ENCODE measurements around the gene OR2A42.
"Not testable (repeated sequence)": the region's sequence is repeated elsewhere in the genome, so short reads cannot be mapped to it uniquely, and the experiment has no call there.

OR2A42 gene

GRCh38 chr7:144246967-144247366 is 7.6 kb upstream of the OR2A42 start:
- not testable (repeated sequence) for H3K36me3 ChIP-seq (ENCODE audit: insufficient read depth, low read length); H3K9ac ChIP-seq (ENCODE audit: low read depth, low read length); H3K4me1 ChIP-seq (ENCODE audit: insufficient read depth, low read length); H3K9me3 ChIP-seq (ENCODE audit: control insufficient read depth, insufficient read depth, low read length)

GRCh38 chr7:144245372-144245771 is 6.0 kb upstream of the OR2A42 start:
- H3K4me1 ChIP-seq (ENCODE audit: insufficient read depth, low read length); H3K9me3 ChIP-seq (ENCODE audit: control insufficient read depth, insufficient read depth, low read length); H3K36me3 ChIP-seq (ENCODE audit: insufficient read depth, low read length); H3K9ac ChIP-seq (ENCODE audit: low read depth, low read length): not testable (repeated sequence)

GRCh38 chr7:144238530-144239082 is 799 bp downstream of the OR2A42 start:
- not testable (repeated sequence) for H3K9me3 ChIP-seq (ENCODE audit: control insufficient read depth, insufficient read depth, low read length); H3K36me3 ChIP-seq (ENCODE audit: insufficient read depth, low read length); H3K4me1 ChIP-seq (ENCODE audit: insufficient read depth, low read length); H3K9ac ChIP-seq (ENCODE audit: low read depth, low read length)

GRCh38 chr7:144233039-144233438 is 6.4 kb downstream of the OR2A42 start:
- H3K9me3 ChIP-seq (ENCODE audit: control insufficient read depth, insufficient read depth, low read length); H3K9ac ChIP-seq (ENCODE audit: low read depth, low read length); H3K4me1 ChIP-seq (ENCODE audit: insufficient read depth, low read length); H3K36me3 ChIP-seq (ENCODE audit: insufficient read depth, low read length): not testable (repeated sequence)

- not testable (repeated sequence) for H3K36me3 ChIP-seq (ENCODE audit: insufficient read depth, low read length); H3K9ac ChIP-seq (ENCODE audit: low read depth, low read length); H3K9me3 ChIP-seq (ENCODE audit: control insufficient read depth, insufficient read depth, low read length); H3K4me1 ChIP-seq (ENCODE audit: insufficient read depth, low read length)
These were observed 8.4 kb downstream of the OR2A42 start for GRCh38 chr7:144231027-144231426.

- H3K9me3 ChIP-seq (ENCODE audit: control insufficient read depth, insufficient read depth, low read length); H3K9ac ChIP-seq (ENCODE audit: low read depth, low read length); H3K4me1 ChIP-seq (ENCODE audit: insufficient read depth, low read length); H3K36me3 ChIP-seq (ENCODE audit: insufficient read depth, low read length): not testable (repeated sequence)
These were observed 10.6 kb downstream of the OR2A42 start for GRCh38 chr7:144228810-144229209.

GRCh38 chr7:144226866-144227265 is 12.5 kb downstream of the OR2A42 start:
- H3K4me1 ChIP-seq (ENCODE audit: insufficient read depth, low read length); H3K9me3 ChIP-seq (ENCODE audit: control insufficient read depth, insufficient read depth, low read length); H3K36me3 ChIP-seq (ENCODE audit: insufficient read depth, low read length); H3K9ac ChIP-seq (ENCODE audit: low read depth, low read length): not testable (repeated sequence)

GRCh38 chr7:144223675-144224074 is 15.7 kb downstream of the OR2A42 start:
- not testable (repeated sequence) for H3K9me3 ChIP-seq (ENCODE audit: control insufficient read depth, insufficient read depth, low read length); H3K36me3 ChIP-seq (ENCODE audit: insufficient read depth, low read length); H3K9ac ChIP-seq (ENCODE audit: low read depth, low read length); H3K4me1 ChIP-seq (ENCODE audit: insufficient read depth, low read length)

GRCh38 chr7:144220531-144220930 is 18.9 kb downstream of the OR2A42 start:
- not testable (repeated sequence) for H3K9me3 ChIP-seq (ENCODE audit: control insufficient read depth, insufficient read depth, low read length); H3K9ac ChIP-seq (ENCODE audit: low read depth, low read length); H3K36me3 ChIP-seq (ENCODE audit: insufficient read depth, low read length); H3K4me1 ChIP-seq (ENCODE audit: insufficient read depth, low read length)

GRCh38 chr7:144219149-144219548 is 20.3 kb downstream of the OR2A42 start:
- H3K36me3 ChIP-seq (ENCODE audit: insufficient read depth, low read length); H3K4me1 ChIP-seq (ENCODE audit: insufficient read depth, low read length); H3K9ac ChIP-seq (ENCODE audit: low read depth, low read length); H3K9me3 ChIP-seq (ENCODE audit: control insufficient read depth, insufficient read depth, low read length): not testable (repeated sequence)

GRCh38 chr7:144218581-144218980 is 20.8 kb downstream of the OR2A42 start:
- H3K9me3 ChIP-seq (ENCODE audit: control insufficient read depth, insufficient read depth, low read length); H3K9ac ChIP-seq (ENCODE audit: low read depth, low read length); H3K36me3 ChIP-seq (ENCODE audit: insufficient read depth, low read length); H3K4me1 ChIP-seq (ENCODE audit: insufficient read depth, low read length): not testable (repeated sequence)

- not testable (repeated sequence) for H3K9me3 ChIP-seq (ENCODE audit: control insufficient read depth, insufficient read depth, low read length); H3K4me1 ChIP-seq (ENCODE audit: insufficient read depth, low read length); H3K36me3 ChIP-seq (ENCODE audit: insufficient read depth, low read length); H3K9ac ChIP-seq (ENCODE audit: low read depth, low read length)
These were observed 22.2 kb downstream of the OR2A42 start for GRCh38 chr7:144217200-144217599.

GRCh38 chr7:144205306-144205705 is 34.1 kb downstream of the OR2A42 start:
- H3K4me1 ChIP-seq (ENCODE audit: insufficient read depth, low read length); H3K9ac ChIP-seq (ENCODE audit: low read depth, low read length); H3K36me3 ChIP-seq (ENCODE audit: insufficient read depth, low read length); H3K9me3 ChIP-seq (ENCODE audit: control insufficient read depth, insufficient read depth, low read length): not testable (repeated sequence)

GRCh38 chr7:144203086-144203485 is 36.3 kb downstream of the OR2A42 start:
- H3K9ac ChIP-seq (ENCODE audit: low read depth, low read length); H3K4me1 ChIP-seq (ENCODE audit: insufficient read depth, low read length); H3K36me3 ChIP-seq (ENCODE audit: insufficient read depth, low read length); H3K9me3 ChIP-seq (ENCODE audit: control insufficient read depth, insufficient read depth, low read length): not testable (repeated sequence)

- not testable (repeated sequence) for H3K9ac ChIP-seq (ENCODE audit: low read depth, low read length); H3K9me3 ChIP-seq (ENCODE audit: control insufficient read depth, insufficient read depth, low read length); H3K36me3 ChIP-seq (ENCODE audit: insufficient read depth, low read length); H3K4me1 ChIP-seq (ENCODE audit: insufficient read depth, low read length)
These were observed 37.4 kb downstream of the OR2A42 start for GRCh38 chr7:144201978-144202377.

- H3K9ac ChIP-seq (ENCODE audit: low read depth, low read length); H3K4me1 ChIP-seq (ENCODE audit: insufficient read depth, low read length); H3K9me3 ChIP-seq (ENCODE audit: control insufficient read depth, insufficient read depth, low read length); H3K36me3 ChIP-seq (ENCODE audit: insufficient read depth, low read length): not testable (repeated sequence)
These were observed 40.5 kb downstream of the OR2A42 start for GRCh38 chr7:144198934-144199333.
